ENCODE measurements around the gene MAP6.

DNA sequence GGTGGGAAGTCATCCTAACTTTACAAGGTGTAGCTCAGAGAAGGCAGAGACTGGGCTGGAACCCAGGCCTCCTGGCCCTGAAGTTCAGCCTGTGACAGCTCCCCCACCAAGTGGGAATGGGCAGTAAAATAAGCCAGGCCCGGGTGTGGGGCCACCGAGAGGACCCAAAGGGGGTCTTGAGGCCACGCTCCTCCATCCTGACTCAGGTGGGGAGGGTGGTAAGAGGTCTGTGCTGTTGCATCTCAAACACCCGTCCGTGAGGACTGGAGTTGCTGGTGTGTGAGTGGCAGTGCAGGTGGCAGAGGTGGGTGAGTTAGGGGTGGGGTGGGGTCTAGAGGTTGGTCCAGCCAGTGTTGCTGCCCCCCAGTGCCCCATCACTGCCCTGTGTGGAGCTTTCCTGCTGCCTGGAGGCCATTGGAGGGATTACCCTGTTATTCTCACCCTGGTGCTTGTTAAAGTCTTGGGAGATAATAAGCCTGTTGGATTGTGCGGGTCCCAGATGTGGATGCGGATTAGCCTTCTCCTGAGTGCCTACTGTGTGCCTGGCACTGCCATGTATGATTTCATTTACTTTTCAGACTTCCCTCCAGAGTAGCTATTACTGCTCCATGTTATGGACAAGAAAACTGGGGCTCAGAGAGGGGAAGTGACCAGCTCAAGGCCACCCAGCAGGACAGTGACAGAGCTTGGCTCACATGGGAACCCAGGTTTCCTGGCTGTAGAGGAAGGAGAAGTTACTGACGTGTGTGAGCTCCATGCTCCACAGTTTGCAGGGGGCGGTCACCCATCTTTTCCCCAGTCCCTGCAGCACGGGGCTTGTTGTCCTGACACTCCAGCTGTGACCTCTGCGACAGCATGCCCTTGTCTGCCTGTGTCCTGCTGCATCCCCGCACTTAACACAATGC is 93.9 kb downstream of the MAP6 start:
- no peak for TF ChIP-seq EZH2 (IDR thresholded peaks at IDR 0.05; ENCODE audit: borderline replicate concordance, low read length)
- TF ChIP-seq, protein P1, sequence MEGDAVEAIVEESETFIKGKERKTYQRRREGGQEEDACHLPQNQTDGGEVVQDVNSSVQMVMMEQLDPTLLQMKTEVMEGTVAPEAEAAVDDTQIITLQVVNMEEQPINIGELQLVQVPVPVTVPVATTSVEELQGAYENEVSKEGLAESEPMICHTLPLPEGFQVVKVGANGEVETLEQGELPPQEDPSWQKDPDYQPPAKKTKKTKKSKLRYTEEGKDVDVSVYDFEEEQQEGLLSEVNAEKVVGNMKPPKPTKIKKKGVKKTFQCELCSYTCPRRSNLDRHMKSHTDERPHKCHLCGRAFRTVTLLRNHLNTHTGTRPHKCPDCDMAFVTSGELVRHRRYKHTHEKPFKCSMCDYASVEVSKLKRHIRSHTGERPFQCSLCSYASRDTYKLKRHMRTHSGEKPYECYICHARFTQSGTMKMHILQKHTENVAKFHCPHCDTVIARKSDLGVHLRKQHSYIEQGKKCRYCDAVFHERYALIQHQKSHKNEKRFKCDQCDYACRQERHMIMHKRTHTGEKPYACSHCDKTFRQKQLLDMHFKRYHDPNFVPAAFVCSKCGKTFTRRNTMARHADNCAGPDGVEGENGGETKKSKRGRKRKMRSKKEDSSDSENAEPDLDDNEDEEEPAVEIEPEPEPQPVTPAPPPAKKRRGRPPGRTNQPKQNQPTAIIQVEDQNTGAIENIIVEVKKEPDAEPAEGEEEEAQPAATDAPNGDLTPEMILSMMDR (IDR thresholded peaks at IDR 0.05; ENCODE audit: low read length) = no peak

Data from OCI-LY1 (cell line).